WTC11 (cell line): ENCODE results near the gene PREX1. TPM values are rescaled to one million over a fixed set of nuclear protein-coding genes. Genes with fewer than 3 reads are reported as not detected.

Source experiments
- ATAC-seq: fragments of 200-7000 bp; cut with Tn5 transposase; 2 replicates; pipeline ENCODE4 v1.10.0; 2021; ENCODE audit warnings: mild to moderate bottlenecking, moderate library complexity
- CTCF ChIA-PET: fragments of 300-600 bp; sonication (Branson Sonifier 250); formaldehyde crosslinking; loops from one replicate; lab custom pipeline; 2021; ENCODE audit warnings: antibody characterized with exemption; lab: Charles Lee
- POLR2A ChIA-PET: fragments of 350-600 bp; sonication (Branson Sonifier 250); formaldehyde crosslinking; loops from one replicate; lab custom pipeline; 2021; ENCODE audit warnings: antibody characterized with exemption; lab: Charles Lee
- DNase-seq: peaks from one replicate; pipeline ENCODE4 v3.0.0; 2021; ENCODE audit warnings: low spot score
- H3K27ac Mint-ChIP-seq: 2 replicates; pipeline ENCODE4 v1.8.0; 2021; ENCODE audit warnings: mixed read lengths
- H3K27me3 Mint-ChIP-seq: 2 replicates; pipeline ENCODE4 v1.8.0; 2021; ENCODE audit warnings: low read depth, mild to moderate bottlenecking, moderate library complexity, mixed read lengths
- H3K36me3 Mint-ChIP-seq: 2 replicates; pipeline ENCODE4 v1.8.0; 2021; ENCODE audit warnings: mixed read lengths
- H3K4me1 Mint-ChIP-seq: 2 replicates; pipeline ENCODE4 v1.8.0; 2022; ENCODE audit warnings: mixed read lengths
- H3K4me3 Mint-ChIP-seq: 2 replicates; pipeline ENCODE4 v1.8.0; 2021; ENCODE audit warnings: mild to moderate bottlenecking, moderate library complexity, mixed read lengths
- H3K9me3 Mint-ChIP-seq: 2 replicates; pipeline ENCODE4 v1.8.0; 2021; ENCODE audit warnings: mixed read lengths
- AR ChIP-seq: fragments of 250-450 bp; sonication (Bioruptor Pico); IDR thresholded peaks from 2 replicates; pipeline ENCODE4 v1.9.0; 2021; ENCODE audit warnings: mild to moderate bottlenecking
- ARID4B ChIP-seq: sonication (generic); formaldehyde crosslinking; IDR thresholded peaks from 2 replicates; pipeline ENCODE4 v1.8.0; 2023; ENCODE audit warnings: missing genetic modification reagents, mild to moderate bottlenecking, borderline replicate concordance
- ATF1 ChIP-seq: sonication (generic); formaldehyde crosslinking; IDR thresholded peaks from 2 replicates; pipeline ENCODE4 v1.8.1; 2023; ENCODE audit warnings: mild to moderate bottlenecking, moderate library complexity, missing genetic modification reagents
- ATF6 ChIP-seq: sonication (generic); formaldehyde crosslinking; IDR thresholded peaks from 2 replicates; pipeline ENCODE4 v1.8.1; 2023; ENCODE audit warnings: mild to moderate bottlenecking, missing genetic modification reagents
- CDX4 ChIP-seq: fragments of 250-450 bp; sonication (Bioruptor Pico); IDR thresholded peaks from 2 replicates; pipeline ENCODE4 v1.9.0; 2021; ENCODE audit warnings: moderate library complexity, mild to moderate bottlenecking, inconsistent platforms, borderline replicate concordance
- FOXK1 ChIP-seq: sonication (generic); formaldehyde crosslinking; IDR thresholded peaks from 2 replicates; pipeline ENCODE4 v1.8.0; 2022; ENCODE audit warnings: mild to moderate bottlenecking, moderate library complexity, missing genetic modification reagents
- GABPB1 ChIP-seq: sonication (generic); formaldehyde crosslinking; IDR thresholded peaks from 2 replicates; pipeline ENCODE4 v1.8.1; 2023; ENCODE audit warnings: mild to moderate bottlenecking, missing genetic modification reagents
- GRHL2 ChIP-seq: fragments of 250-450 bp; sonication (Bioruptor Pico); IDR thresholded peaks from 2 replicates; pipeline ENCODE4 v1.8.0; 2022; ENCODE audit warnings: mild to moderate bottlenecking, moderate library complexity; ENCODE audit not compliant: insufficient replicate concordance, severe bottlenecking
- IRF1 ChIP-seq: sonication (generic); formaldehyde crosslinking; IDR thresholded peaks from 2 replicates; pipeline ENCODE4 v1.8.0; 2023; ENCODE audit warnings: missing genetic modification reagents
- JAZF1 ChIP-seq: fragments of 250-450 bp; sonication (Bioruptor Pico); IDR thresholded peaks from 2 replicates; pipeline ENCODE4 v1.9.0; 2021; ENCODE audit warnings: moderate library complexity, mild to moderate bottlenecking, inconsistent platforms
- NFE2L1 ChIP-seq: sonication (generic); formaldehyde crosslinking; IDR thresholded peaks from 2 replicates; pipeline ENCODE4 v1.8.1; 2023; ENCODE audit warnings: missing genetic modification reagents
- RORB ChIP-seq: fragments of 250-450 bp; sonication (Bioruptor Pico); IDR thresholded peaks from 2 replicates; pipeline ENCODE4 v1.9.0; 2021; ENCODE audit warnings: mild to moderate bottlenecking
- TEAD4 ChIP-seq: sonication (generic); formaldehyde crosslinking; IDR thresholded peaks from 2 replicates; pipeline ENCODE4 v1.8.0; 2022; ENCODE audit warnings: mild to moderate bottlenecking, missing genetic modification reagents
- USF1 ChIP-seq: sonication (generic); formaldehyde crosslinking; IDR thresholded peaks from 2 replicates; pipeline ENCODE4 v1.8.0; 2022; ENCODE audit warnings: mild to moderate bottlenecking, missing genetic modification reagents
- ZNF121 ChIP-seq: sonication (generic); formaldehyde crosslinking; IDR thresholded peaks from 2 replicates; pipeline ENCODE4 v1.8.0; 2023; ENCODE audit warnings: missing genetic modification reagents
- ZNF219 ChIP-seq: sonication (generic); formaldehyde crosslinking; IDR thresholded peaks from 2 replicates; pipeline ENCODE4 v1.8.0; 2023; ENCODE audit warnings: missing genetic modification reagents, mild to moderate bottlenecking, borderline replicate concordance
- ZNF263 ChIP-seq: sonication (generic); formaldehyde crosslinking; IDR thresholded peaks from 2 replicates; pipeline ENCODE4 v1.8.1; 2022; ENCODE audit warnings: low read depth, mild to moderate bottlenecking, moderate library complexity, missing genetic modification reagents
- ZNF671 ChIP-seq: fragments of 250-450 bp; sonication (Bioruptor Pico); IDR thresholded peaks from 2 replicates; pipeline ENCODE4 v1.8.0; 2021; ENCODE audit warnings: mild to moderate bottlenecking
- total RNA-seq: library from RNA; stranded (reverse); gene quantifications from 3 replicates; pipeline ENCODE4 v1.2.3, GENCODE V29; 2021
- TF ChIP-seq, protein P1 (sequence below): sonication (generic); formaldehyde crosslinking; IDR thresholded peaks from 2 replicates; pipeline ENCODE4 v1.8.1; 2023; ENCODE audit warnings: mild to moderate bottlenecking, missing genetic modification reagents
- TF ChIP-seq, protein P2 (sequence below): sonication (generic); formaldehyde crosslinking; IDR thresholded peaks from 2 replicates; pipeline ENCODE4 v1.8.1; 2023; ENCODE audit warnings: mild to moderate bottlenecking, missing genetic modification reagents, borderline replicate concordance

PREX1 gene
- total RNA-seq, 1 experiment from 2014 or later = 17.3 TPM

DNA sequence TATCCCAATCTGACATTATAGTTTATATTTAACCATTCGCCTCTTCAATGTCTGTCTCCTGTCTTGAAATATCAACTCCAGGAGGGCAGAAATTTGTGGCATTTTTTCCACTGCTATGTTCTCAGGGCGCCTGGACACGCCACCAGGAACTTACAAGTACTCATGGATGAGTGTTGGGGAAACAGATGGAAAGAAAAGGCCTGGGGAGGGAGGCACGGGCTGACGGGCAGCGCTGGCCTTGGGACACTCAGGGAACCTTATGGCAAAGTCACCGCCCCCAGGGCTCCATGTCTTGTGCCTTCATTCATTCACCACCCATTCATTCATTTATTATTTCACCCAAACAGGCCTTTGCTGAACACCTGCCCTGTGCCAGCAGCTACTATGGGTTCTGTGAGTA lies 222.9 kb downstream of the PREX1 start:
- peak; percentile 1 for DNase-seq
- Mint-ChIP-seq H3K4me1 (peaks cover 20% of the 10 kb centered on the region), H3K27ac (no peak overlapping the region), H3K36me3 (no peaks in the 10 kb centered on the region), H3K9me3 (no peaks in the 10 kb centered on the region), H3K27me3 (no peaks in the 10 kb centered on the region), H3K4me3 (no peak overlapping the region)
- ChIA-PET POLR2A (no interaction called here), CTCF (interaction anchor here (1.6 kb wide), 1 partner anchor 16 kb away, joined by 7 read pairs; no protein-coding TSS in a partner anchor)
- TF ChIP-seq ZNF263 (CRISPR knock-in tag) (no peak), TEAD4 (CRISPR knock-in tag) (no peak), RORB (CRISPR knock-in tag) (no peak), ZNF671 (CRISPR knock-in tag) (no peak), IRF1 (no peak), CDX4 (CRISPR knock-in tag) (no peak), FOXK1 (CRISPR knock-in tag) (no peak), ARID4B (CRISPR knock-in tag) (no peak), ATF6 (CRISPR knock-in tag) (no peak), ZNF121 (CRISPR knock-in tag) (no peak), AR (CRISPR knock-in tag) (no peak), GABPB1 (no peak), ATF1 (CRISPR knock-in tag) (no peak), ZNF219 (CRISPR knock-in tag) (no peak), GRHL2 (CRISPR knock-in tag) (no peak), JAZF1 (CRISPR knock-in tag) (no peak), USF1 (CRISPR knock-in tag) (no peak), NFE2L1 (CRISPR knock-in tag) (no peak)
- TF ChIP-seq, protein P1, sequence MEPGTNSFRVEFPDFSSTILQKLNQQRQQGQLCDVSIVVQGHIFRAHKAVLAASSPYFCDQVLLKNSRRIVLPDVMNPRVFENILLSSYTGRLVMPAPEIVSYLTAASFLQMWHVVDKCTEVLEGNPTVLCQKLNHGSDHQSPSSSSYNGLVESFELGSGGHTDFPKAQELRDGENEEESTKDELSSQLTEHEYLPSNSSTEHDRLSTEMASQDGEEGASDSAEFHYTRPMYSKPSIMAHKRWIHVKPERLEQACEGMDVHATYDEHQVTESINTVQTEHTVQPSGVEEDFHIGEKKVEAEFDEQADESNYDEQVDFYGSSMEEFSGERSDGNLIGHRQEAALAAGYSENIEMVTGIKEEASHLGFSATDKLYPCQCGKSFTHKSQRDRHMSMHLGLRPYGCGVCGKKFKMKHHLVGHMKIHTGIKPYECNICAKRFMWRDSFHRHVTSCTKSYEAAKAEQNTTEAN (CRISPR knock-in tag) = no peak
- TF ChIP-seq, protein P2, sequence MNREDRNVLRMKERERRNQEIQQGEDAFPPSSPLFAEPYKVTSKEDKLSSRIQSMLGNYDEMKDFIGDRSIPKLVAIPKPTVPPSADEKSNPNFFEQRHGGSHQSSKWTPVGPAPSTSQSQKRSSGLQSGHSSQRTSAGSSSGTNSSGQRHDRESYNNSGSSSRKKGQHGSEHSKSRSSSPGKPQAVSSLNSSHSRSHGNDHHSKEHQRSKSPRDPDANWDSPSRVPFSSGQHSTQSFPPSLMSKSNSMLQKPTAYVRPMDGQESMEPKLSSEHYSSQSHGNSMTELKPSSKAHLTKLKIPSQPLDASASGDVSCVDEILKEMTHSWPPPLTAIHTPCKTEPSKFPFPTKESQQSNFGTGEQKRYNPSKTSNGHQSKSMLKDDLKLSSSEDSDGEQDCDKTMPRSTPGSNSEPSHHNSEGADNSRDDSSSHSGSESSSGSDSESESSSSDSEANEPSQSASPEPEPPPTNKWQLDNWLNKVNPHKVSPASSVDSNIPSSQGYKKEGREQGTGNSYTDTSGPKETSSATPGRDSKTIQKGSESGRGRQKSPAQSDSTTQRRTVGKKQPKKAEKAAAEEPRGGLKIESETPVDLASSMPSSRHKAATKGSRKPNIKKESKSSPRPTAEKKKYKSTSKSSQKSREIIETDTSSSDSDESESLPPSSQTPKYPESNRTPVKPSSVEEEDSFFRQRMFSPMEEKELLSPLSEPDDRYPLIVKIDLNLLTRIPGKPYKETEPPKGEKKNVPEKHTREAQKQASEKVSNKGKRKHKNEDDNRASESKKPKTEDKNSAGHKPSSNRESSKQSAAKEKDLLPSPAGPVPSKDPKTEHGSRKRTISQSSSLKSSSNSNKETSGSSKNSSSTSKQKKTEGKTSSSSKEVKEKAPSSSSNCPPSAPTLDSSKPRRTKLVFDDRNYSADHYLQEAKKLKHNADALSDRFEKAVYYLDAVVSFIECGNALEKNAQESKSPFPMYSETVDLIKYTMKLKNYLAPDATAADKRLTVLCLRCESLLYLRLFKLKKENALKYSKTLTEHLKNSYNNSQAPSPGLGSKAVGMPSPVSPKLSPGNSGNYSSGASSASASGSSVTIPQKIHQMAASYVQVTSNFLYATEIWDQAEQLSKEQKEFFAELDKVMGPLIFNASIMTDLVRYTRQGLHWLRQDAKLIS (CRISPR knock-in tag) = no peak
- no peak for ATAC-seq
